Skeletal muscle tissue (tissue), 4 donors: ENCODE data around the gene UNC5C. TPM values are rescaled to one million over a fixed set of nuclear protein-coding genes. Genes with fewer than 3 reads are reported as not detected.

Experiments used
- H3K27ac ChIP-seq: one replicate; pipeline ENCODE4 v1.7.0; 2013; ENCODE audit warnings: mild to moderate bottlenecking, low read depth, low read length, inconsistent platforms
- H3K27me3 ChIP-seq, 3 donors: one replicate each; pipeline ENCODE4 v1.7.0; 2013; ENCODE audit warnings: low read length in 3 of 3; ENCODE audit not compliant: control insufficient read depth in 3 of 3, insufficient read depth in 3 of 3
- H3K36me3 ChIP-seq, 3 donors: one replicate each; pipeline ENCODE4 v1.7.0; 2013; ENCODE audit warnings: low read length in 3 of 3; ENCODE audit not compliant: control insufficient read depth in 3 of 3, insufficient read depth in 3 of 3
- H3K4me1 ChIP-seq, 3 donors: one replicate each; pipeline ENCODE4 v1.7.0; 2013; ENCODE audit warnings: low read length in 3 of 3, mild to moderate bottlenecking in 3 of 3; ENCODE audit not compliant: control insufficient read depth in 3 of 3, insufficient read depth in 3 of 3
- H3K4me3 ChIP-seq, 3 donors: one replicate each; pipeline ENCODE4 v1.7.0; 2013; ENCODE audit warnings: low read length in 3 of 3
- H3K9ac ChIP-seq, 3 donors: one replicate each; pipeline ENCODE4 v1.7.0; 2013; ENCODE audit warnings: low read length in 3 of 3, mild to moderate bottlenecking in 3 of 3, moderate library complexity in 2 of 3, low read depth in 1 of 3
- H3K9me3 ChIP-seq, 3 donors: one replicate each; pipeline ENCODE4 v1.7.0; 2013; ENCODE audit warnings: low read length in 3 of 3; ENCODE audit not compliant: control insufficient read depth in 3 of 3
- total RNA-seq: library from RNA; depleted of rRNA; stranded (reverse); fragments of >200 nt; gene quantifications from one replicate; pipeline ENCODE4 v1.2.3, GENCODE V29; 2014
- donor health status: Osteomylitis.

The UNC5C gene
- total RNA-seq, 1 donor from 2014 or later, result 1.0 TPM

GRCh38 chr4:95537191-95537590, 11.6 kb downstream of the UNC5C start:
- Histone ChIP-seq H3K9ac (no peak overlapping the region), H3K36me3 (no peaks in the 10 kb centered on the region), H3K27ac (no peak overlapping the region), H3K9me3 (no peaks in the 10 kb centered on the region), H3K4me1 (no peaks in the 10 kb centered on the region), H3K27me3 (no peaks in the 10 kb centered on the region), H3K4me3 (no peak overlapping the region)

GRCh38 chr4:95536650-95537049, 12.1 kb downstream of the UNC5C start:
- Histone ChIP-seq H3K4me1 (no peaks in the 10 kb centered on the region), H3K27ac (no peak overlapping the region), H3K9me3 (no peaks in the 10 kb centered on the region), H3K9ac (no peak overlapping the region), H3K36me3 (no peaks in the 10 kb centered on the region), H3K4me3 (no peak overlapping the region), H3K27me3 (no peaks in the 10 kb centered on the region)

- Histone ChIP-seq H3K36me3 (no peaks in the 10 kb centered on the region), H3K9me3 (no peaks in the 10 kb centered on the region), H3K27ac (no peak overlapping the region), H3K4me1 (no peaks in the 10 kb centered on the region), H3K27me3 (no peaks in the 10 kb centered on the region), H3K4me3 (no peak overlapping the region), H3K9ac (no peak overlapping the region)
Measured at GRCh38 chr4:95535180-95535579, 13.6 kb downstream of the UNC5C start.

GRCh38 chr4:95534032-95534431, 14.7 kb downstream of the UNC5C start:
- Histone ChIP-seq H3K9me3 (no peaks in the 10 kb centered on the region), H3K36me3 (no peaks in the 10 kb centered on the region), H3K9ac (no peak overlapping the region), H3K27ac (no peak overlapping the region), H3K27me3 (no peaks in the 10 kb centered on the region), H3K4me1 (no peaks in the 10 kb centered on the region), H3K4me3 (no peak overlapping the region)

- no peaks in the 10 kb centered on the region for H3K36me3 ChIP-seq
- no peak overlapping the region for H3K4me3 ChIP-seq
- no peaks in the 10 kb centered on the region for H3K9me3 ChIP-seq
- no peak overlapping the region for H3K9ac ChIP-seq
- H3K4me1 ChIP-seq, result no peaks in the 10 kb centered on the region
- no peaks in the 10 kb centered on the region for H3K27me3 ChIP-seq
- H3K27ac ChIP-seq, result no peak overlapping the region
Measured at GRCh38 chr4:95533254-95533653, 15.5 kb downstream of the UNC5C start.

GRCh38 chr4:95532305-95532704, 16.5 kb downstream of the UNC5C start:
- Histone ChIP-seq H3K36me3 (no peaks in the 10 kb centered on the region), H3K4me1 (no peaks in the 10 kb centered on the region), H3K27me3 (no peaks in the 10 kb centered on the region), H3K9ac (no peak overlapping the region), H3K4me3 (no peak overlapping the region), H3K9me3 (no peaks in the 10 kb centered on the region), H3K27ac (no peak overlapping the region)

- H3K36me3 ChIP-seq, result no peaks in the 10 kb centered on the region
- H3K4me3 ChIP-seq, result no peak overlapping the region
- no peak overlapping the region for H3K9ac ChIP-seq
- no peaks in the 10 kb centered on the region for H3K4me1 ChIP-seq
- no peaks in the 10 kb centered on the region for H3K27me3 ChIP-seq
- no peak overlapping the region for H3K27ac ChIP-seq
- H3K9me3 ChIP-seq, result no peaks in the 10 kb centered on the region
Measured at GRCh38 chr4:95531141-95531540, 17.6 kb downstream of the UNC5C start.

- H3K9me3 ChIP-seq, result no peaks in the 10 kb centered on the region
- H3K4me1 ChIP-seq, result no peaks in the 10 kb centered on the region
- H3K36me3 ChIP-seq, result no peaks in the 10 kb centered on the region
- H3K27me3 ChIP-seq, result no peaks in the 10 kb centered on the region
- H3K27ac ChIP-seq, result no peak overlapping the region
- no peak overlapping the region for H3K9ac ChIP-seq
- H3K4me3 ChIP-seq, result no peak overlapping the region
Measured at GRCh38 chr4:95529946-95530345, 18.8 kb downstream of the UNC5C start.

- Histone ChIP-seq H3K9me3 (no peaks in the 10 kb centered on the region), H3K9ac (no peak overlapping the region), H3K4me3 (no peak overlapping the region), H3K4me1 (no peaks in the 10 kb centered on the region), H3K36me3 (no peaks in the 10 kb centered on the region), H3K27ac (no peak overlapping the region), H3K27me3 (no peaks in the 10 kb centered on the region)
Measured at GRCh38 chr4:95528388-95528948, 20.3 kb downstream of the UNC5C start.

GRCh38 chr4:95526075-95526474, 22.7 kb downstream of the UNC5C start:
- Histone ChIP-seq H3K4me3 (no peak overlapping the region), H3K9ac (no peak overlapping the region), H3K36me3 (no peaks in the 10 kb centered on the region), H3K27me3 (no peaks in the 10 kb centered on the region), H3K9me3 (no peaks in the 10 kb centered on the region), H3K27ac (no peak overlapping the region), H3K4me1 (no peaks in the 10 kb centered on the region)

GRCh38 chr4:95524729-95525128, 24.0 kb downstream of the UNC5C start:
- H3K27ac ChIP-seq, result no peak overlapping the region
- H3K9me3 ChIP-seq, result no peaks in the 10 kb centered on the region
- no peaks in the 10 kb centered on the region for H3K27me3 ChIP-seq
- no peaks in the 10 kb centered on the region for H3K36me3 ChIP-seq
- H3K4me1 ChIP-seq, result no peaks in the 10 kb centered on the region
- H3K9ac ChIP-seq, result no peak overlapping the region
- no peak overlapping the region for H3K4me3 ChIP-seq
